NOMO-1 (cell line): ENCODE measurements around the gene IGF1.
"Not testable (repeated sequence)": the region's sequence is repeated elsewhere in the genome, so short reads cannot be mapped to it uniquely, and the experiment has no call there.

Experiments used
- DNase-seq, 2 experiments: peaks; one replicate each; lab custom pipeline; 2025; ENCODE audit not compliant: unreplicated experiment in 2 of 2; lab: John Stamatoyannopoulos, UW

The IGF1 gene

DNA sequence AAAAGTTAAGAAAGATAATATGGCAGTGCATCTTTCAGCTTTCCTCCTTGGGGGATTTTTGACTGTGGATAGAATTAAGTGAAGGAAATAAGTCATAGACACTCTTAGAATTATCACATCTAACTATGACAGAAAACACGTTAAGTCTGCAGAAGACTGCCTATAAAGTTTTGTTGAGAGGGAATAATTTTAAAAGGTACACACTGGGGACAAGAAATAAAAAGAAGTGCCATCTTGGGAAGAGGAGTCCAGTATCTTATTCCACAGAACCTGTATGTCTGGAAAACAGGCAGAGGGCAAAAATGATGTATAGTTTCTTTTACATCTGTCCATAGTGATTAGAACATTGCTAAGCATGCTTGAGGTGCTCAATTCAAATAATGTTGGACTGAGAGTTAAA, 80.7 kb downstream of the IGF1 start:
- no peak for DNase-seq

DNA sequence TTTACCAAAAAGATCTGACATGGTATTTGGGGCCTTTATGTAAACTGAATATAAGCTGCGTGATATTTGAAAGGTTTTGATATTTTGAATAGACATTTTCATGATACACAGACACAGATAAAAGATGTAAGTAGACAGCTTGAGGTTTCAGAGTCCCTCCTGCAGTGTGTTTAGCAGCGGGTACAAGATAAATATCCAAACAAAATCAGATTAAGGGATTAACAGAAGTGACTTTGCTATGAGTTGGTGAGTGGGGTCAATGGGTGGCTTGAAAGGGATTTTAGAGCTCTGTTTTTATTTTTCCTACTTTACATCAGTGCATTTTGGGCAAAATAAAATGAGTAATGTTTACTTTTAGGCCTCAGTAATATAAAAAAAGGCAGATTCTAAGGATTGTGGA, 84.1 kb downstream of the IGF1 start:
- no peak for DNase-seq

DNA sequence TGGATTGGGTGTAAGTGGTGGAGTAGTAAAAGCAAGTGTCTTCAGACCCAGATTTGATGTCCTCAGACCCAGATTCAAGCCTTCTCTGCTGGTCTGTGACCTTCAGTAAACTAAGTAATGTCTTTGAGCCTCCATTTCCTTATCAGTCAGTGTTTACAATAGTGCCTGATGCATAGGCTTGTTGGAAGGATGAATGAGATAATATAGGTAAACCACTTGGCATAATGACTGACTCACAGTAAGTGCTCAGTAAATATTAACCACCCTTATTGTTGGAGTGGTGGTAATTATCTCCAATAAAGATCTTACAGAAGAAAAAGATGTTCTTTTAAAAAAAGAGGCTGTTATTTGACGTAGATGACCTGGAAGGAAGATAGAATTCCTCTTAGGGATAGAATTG, 86.2 kb downstream of the IGF1 start:
- DNase-seq: no peak

DNA sequence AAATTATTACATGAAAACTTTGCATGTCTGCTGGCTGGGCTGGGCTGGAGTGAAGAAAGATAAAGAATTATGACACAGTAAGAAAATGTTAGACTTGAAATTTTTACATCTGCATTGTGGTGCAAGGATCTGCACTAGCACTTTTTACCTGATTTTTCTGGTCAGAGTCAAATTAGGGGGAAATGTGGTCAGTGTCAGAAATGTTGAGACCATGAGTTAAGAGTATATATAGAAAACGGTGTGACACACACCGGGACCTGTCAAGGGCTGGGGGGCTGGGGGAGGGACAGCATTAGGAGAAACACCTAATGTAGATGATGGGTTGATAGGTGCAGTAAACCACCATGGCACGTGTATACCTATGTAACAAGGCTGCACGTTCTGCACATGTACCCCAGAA, 90.3 kb downstream of the IGF1 start:
- no peak for DNase-seq

DNA sequence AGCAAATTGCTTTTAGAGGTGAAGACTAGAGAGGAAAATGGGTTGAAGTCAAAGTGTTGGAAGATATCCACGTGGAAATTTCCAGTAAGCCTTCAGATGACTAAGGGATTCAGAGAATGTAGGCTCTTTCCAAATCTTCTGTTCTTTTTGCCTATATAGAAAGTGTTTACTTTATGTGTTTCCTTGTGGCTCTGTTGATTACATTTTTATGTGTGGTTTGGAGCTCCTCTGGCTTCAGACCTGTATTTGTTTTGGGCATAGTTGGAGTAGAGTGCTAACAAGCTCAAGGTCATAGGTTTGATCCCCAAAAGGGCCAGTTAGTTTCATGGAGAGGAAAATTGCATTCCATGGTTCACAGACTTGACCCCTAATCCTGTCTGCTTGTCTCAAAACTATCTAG, 91.9 kb downstream of the IGF1 start:
- DNase-seq: no peak

DNA sequence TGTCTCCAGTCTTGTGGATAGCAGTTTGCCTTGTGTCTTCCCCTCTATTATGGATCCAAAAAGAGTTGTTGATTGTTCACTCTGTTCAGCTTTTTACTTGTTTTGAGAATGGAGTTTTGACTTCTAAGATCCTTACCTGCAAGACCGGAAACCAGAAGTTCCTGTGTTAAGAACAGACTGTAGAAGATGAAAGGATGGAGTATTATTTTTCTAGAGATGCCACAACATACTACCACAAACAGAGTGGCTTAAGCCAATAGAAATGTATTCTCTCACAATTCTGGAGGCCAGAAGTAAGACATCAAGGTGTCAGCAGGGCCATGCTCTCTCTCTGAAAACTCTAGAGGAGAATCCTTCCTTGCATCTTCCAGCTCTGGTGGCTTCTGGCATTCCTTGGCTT, 95.0 kb downstream of the IGF1 start:
- no peak for DNase-seq

DNA sequence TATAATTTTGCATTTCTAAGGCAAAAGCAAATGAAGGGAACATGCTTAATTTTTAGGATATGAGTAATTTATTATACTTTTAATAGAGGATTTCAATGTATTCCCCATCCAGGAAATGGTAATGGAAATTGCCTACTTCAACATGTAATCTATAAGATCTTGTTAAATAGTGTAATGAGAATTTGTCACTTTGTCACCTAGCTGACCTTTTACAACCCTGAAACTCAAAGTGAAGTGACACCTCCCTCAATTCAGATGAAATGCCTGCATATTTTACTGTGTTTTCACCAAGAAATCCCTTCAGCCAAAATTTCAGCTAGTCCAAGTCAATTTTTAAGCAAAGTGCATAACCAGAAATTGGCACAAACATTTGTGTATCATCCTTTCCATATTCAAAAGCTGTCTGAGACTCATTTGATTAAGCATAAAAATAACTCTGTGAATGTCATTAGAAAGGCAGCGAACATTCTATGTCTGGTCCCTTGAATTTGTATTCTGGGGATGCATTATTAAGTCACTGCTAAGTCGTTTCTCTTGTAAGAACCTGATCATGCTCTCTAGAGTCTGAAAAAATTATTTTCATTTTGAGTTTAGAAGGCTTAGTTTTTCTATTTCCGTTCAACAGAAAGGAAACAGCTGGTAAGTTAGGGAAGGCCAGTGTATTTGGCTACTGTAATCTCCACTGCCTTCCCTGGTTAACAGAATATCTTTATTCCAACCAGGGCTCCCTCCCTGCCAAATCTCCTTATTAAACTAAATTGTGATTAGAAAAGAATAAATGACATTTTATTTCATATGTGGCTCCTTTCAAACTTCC, 100.8 kb downstream of the IGF1 start:
- no peak for DNase-seq

DNA sequence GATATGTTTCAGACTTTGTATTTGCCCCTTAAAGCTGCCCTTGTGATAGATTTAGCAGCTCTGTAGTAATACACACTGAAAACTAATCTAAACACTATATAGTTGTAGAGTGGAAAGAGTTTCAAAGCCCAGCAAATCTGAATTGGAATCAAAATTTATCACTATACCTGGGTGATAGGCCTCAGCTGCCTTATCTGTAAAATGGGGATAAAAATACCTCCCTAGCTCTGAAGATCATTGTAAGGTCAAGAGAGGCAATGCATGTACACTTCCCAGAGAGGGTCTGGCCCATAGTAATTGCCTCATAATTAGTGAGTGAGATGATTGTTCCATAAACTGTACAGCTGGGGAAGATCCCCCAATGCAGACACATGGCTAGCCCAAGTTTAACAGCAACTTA, 103.6 kb downstream of the IGF1 start:
- no peak for DNase-seq

DNA sequence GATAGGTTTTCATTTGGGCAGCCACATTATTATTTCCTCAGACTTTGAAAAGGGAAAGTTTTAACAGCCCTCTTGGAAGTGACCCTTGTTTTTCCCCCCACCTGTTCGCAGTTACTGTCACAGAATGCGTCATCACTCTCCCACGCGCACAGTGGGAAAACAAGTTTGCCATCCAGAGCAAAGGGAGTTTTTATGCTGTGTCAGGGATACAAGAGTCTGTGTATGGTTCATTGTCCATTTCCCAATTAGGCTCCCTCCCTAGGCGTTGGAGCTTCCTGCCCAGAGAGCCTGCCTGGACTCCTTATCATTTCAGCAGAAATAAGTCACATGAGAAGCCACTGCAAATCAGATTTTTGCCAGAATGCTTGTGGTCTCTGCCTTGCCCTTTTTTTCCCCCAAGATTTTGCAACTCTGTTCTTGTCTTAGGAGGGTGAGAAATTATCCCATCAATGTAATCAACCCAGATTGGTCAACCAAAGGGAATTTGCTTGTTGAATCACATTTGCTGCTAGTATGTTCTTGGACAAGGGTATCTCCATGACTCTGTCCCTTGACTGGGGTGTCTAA, 104.1 kb downstream of the IGF1 start:
- DNase-seq: no peak

DNA sequence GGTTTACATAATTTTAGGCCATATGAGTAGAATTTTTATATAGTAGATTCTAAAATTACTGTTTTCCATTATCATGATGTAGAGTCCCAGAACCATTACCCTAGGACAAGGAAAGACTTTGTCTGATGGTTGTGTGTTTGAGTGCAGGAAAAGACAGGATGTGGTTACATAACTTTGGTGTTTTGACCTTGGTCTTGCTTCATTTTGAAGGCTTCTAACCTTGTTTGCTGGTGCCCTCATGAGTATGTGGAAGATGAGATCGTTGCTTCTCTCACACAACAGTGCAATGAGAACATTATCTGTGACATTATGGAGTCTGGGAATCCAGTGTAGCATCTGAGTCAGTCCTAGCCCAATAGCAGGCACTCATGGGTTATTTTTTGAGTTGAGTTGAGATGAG, 106.2 kb downstream of the IGF1 start:
- DNase-seq: peak in 1 of 2 experiments; percentile 14

DNA sequence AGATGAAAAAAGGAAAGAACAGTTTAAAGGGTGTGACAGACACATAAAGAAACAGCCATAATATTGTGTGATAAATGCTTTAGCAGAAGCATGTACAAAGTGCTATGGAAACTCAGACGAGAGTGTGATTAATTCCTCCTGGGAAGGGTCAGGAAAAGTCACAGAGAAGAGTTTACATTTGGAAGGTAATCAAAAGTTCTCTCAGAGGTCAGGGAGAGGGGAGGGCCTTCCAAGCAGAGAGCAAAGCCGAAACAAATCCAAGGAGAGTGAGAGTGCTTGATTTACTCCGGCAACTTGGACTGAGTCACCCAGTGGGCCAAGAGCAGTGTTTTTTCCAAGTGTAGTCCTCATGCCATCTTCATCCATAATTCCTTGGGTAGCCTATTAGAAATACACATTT, 108.3 kb downstream of the IGF1 start:
- no peak for DNase-seq

DNA sequence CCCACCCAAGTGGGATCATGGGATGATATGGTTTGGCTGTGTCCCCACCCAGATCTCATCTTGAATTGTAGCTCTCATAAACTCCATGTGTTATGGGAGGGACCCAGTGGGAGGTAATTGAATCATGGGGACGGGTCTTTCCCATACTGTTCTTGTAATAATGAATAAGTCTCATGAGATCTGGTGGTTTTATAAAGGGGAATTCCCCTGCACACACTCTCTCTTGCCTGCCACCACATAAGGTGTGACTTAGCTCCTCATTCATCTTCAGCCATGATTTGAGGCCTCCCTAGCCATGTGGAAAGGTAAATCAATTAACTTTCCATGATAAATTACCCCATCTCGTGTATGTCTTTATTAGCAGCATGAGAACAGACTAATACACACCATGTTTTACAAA, 109.2 kb downstream of the IGF1 start:
- no peak for DNase-seq

DNA sequence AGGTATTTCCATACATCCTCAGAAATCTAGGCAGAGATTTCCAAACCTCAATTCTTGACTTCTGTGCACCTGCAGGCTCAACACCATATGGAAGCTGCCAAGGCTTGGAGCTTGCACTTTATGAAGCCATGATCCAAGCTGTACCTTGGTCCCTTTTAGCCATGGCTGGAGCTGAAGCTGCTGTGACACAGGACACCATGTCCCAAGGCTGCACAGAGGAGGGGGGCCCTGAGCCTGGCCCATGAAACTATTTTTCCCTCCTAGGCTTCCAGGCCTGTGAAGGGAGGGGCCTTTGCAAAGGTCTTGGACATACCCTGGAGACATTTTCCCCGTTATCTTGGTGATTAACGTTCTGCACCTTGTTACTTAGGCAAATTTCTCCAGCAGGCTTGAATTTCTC, 110.5 kb downstream of the IGF1 start:
- no peak for DNase-seq

DNA sequence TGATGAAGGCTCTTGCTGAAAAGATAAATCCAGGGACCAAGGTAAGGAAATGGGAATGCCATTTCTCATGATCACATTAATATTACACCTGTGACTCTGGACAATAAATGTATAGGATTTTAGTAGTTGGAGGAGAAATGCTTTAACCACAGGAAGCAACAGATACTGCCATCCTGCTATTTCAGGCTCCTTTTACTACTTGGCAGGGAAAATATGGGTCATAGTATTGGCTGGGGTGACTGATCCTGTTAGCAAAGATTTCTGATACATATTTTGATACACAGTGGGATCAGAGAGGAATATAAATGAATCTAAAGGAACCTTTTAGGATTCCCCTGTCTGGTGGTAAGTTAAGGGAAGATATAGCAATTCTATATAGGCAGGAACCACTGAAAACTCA, 115.0 kb downstream of the IGF1 start:
- DNase-seq: no peak

DNA sequence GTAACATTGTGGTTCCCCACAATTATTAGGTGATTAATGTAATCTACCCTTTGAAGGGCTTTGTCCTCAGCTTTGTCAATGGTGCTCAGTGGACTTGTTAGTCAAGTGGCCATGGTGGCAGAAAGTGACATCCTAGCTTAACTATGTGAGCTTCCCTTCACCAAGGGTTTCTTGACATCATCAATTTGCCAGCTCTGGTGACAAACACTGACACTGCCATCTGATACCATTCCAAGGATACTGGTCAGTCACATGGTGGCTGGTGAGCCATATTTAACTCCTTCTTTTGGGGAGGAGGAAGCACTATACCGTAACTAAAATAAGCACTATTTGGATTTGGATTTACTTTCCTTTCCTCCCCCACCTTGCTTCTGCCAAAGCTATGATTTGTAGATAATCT, 115.7 kb downstream of the IGF1 start:
- no peak for DNase-seq

DNA sequence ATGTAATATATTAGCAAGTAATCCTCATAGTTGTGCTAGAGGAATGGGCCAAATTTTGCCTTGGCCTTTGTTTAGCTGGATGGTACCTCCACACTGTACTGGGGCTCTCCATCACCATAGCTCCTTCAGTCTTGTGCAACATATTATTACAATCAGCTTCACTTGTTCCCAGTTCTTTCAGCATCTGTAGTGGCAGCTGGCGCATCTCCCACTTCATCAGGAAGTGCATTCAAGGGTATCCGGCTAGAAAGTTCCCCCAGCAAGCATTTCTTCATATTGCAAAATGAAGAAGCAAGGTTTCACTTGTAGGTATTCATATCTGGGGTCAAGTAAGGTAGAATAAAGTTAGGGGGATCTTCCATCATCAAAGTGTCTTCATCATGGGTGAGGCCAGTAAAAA, 123.7 kb downstream of the IGF1 start:
- DNase-seq: no peak

DNA sequence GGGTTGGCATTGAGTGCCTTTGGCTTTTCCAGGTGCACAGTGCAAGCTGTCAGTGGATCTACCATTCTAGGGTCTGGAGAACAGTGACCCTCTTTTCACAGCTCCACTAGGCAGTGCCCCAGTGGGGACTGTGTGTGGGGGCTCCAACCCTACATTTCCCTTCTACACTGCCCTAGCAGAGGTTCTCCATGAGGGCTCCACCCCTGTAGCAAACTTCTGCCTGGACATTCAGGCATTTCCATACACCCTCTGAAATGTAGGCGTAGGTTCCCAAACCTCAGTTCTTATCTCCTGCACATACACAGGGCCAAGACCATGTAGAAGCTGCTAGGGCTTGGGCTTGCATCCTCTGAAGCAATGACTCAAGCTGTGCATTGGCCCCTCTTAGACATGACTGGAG, 126.1 kb downstream of the IGF1 start:
- DNase-seq: not testable (repeated sequence)

DNA sequence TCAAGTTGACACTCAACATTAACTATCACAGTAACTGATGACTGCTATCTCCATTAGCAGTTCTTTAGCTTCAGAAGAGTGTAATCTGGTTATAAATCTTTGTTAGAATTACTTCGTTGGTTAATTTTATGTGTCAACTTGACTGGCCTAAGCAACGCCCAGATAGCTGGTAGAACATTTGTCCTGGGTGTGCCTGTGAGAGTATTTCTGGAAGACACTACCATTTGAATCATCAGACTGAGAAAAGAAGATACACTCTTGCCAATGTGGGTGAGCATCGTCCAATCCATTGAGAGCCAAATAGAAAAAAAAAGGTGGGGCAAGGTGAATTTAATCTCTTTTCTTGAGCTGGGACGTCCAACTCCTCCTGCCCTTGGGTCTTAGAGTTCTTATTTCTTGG, 129.0 kb downstream of the IGF1 start:
- no peak for DNase-seq

DNA sequence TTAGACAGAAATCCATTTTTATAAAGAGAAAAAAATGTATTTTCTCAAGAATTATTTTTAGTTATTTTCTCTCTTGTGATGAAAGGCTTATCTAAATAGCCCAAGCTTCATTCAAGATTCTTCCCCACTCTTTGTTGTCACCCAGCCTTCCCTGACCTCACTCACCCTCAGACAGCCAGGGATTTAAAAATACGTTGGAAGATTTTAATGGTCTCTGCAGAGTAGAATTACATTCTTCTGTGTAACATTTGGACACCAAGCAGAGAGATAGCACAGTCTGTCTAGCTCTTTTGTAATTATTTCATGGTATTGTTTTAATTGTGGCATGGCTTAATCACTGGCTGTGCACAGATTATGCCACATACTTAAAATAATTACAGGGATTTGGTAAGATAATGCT, 130.3 kb downstream of the IGF1 start:
- DNase-seq: no peak

DNA sequence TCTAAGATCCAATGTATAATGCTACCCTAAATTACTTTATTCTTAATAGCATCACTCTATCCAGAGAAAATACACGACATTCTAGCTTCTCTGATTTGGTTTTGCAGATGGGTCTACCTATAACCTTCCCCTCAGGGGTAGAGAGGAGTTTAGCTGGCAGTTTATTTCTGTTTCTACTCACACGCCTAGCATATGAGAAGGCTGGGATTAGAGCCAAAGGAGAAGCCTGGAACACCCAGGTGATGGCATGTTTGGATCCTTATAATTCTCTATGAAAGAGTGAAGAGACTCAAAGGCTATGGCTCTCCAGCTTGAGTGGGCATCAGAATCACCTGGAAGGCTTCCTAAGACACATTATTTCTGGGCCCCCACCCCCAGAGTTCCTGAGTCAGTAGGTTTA, 131.3 kb downstream of the IGF1 start:
- no peak for DNase-seq

DNA sequence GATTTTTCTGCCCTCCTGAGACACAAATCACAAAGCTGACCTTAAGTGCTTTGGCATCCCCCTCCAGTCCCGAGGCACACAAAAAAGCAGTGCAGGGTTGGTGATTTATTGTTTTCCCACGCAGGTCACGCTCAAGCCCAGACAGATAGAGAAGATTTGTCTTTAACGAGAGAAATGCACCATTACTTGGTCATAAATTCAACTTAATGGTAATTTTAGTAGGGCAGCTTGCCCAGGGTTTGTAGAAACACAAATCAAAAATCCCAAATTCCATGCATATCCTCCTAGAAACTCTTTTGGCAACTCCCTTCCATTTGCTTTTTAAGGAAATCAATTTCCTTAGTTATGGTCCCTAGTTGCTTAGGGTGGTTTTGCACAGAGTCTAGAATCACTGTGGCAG, 132.6 kb downstream of the IGF1 start:
- DNase-seq: no peak
